A673 (cell line): ENCODE results near the gene OSBPL3. TPM values are rescaled to one million over a fixed set of nuclear protein-coding genes. Genes with fewer than 3 reads are reported as not detected.

Experiments used
- BruUV-seq: library from RNA; stranded (reverse); fragments of 400-500 nt; replicated peaks from 2 replicates; lab custom pipeline; 2021; lab: Mats Ljungman, UMichigan
- CTCF ChIA-PET: fragments of 300-600 bp; sonication (Branson Sonifier 250); formaldehyde crosslinking; loops from one replicate; lab custom pipeline; 2022; ENCODE audit warnings: antibody characterized with exemption; lab: Charles Lee
- POLR2A ChIA-PET: fragments of 300-600 bp; sonication (Branson Sonifier 250); formaldehyde crosslinking; loops from one replicate; lab custom pipeline; 2022; ENCODE audit warnings: antibody characterized with exemption; ENCODE audit not compliant: low non-redundant PET; lab: Charles Lee
- DNase-seq: peaks from one replicate; pipeline ENCODE4 v3.0.0-alpha.2; 2015; ENCODE audit warnings: low spot score
- H3K27ac ChIP-seq: fragments of 200-600 bp; sonication (generic); 2 replicates; pipeline ENCODE4 v1.5.1; 2016; ENCODE audit warnings: mixed run types, low read depth, mild to moderate bottlenecking, mixed read lengths, antibody characterized with exemption, low read length; ENCODE audit not compliant: poor library complexity, severe bottlenecking
- H3K27me3 ChIP-seq: fragments of 200-600 bp; sonication (generic); replicated peaks from 2 replicates; pipeline ENCODE4 v1.6.1; 2017; ENCODE audit warnings: mixed run types, low read depth, mild to moderate bottlenecking, mixed read lengths, antibody characterized with exemption, low read length; ENCODE audit not compliant: insufficient read depth, poor library complexity
- H3K36me3 ChIP-seq: fragments of 200-600 bp; sonication (generic); 2 replicates; pipeline ENCODE4 v1.6.1; 2016; ENCODE audit warnings: mixed run types, mild to moderate bottlenecking, mixed read lengths, antibody characterized with exemption, low read length; ENCODE audit not compliant: insufficient read depth, poor library complexity, severe bottlenecking
- H3K4me1 ChIP-seq: fragments of 200-600 bp; sonication (generic); 2 replicates; pipeline ENCODE4 v1.6.1; 2017; ENCODE audit warnings: mixed run types, mild to moderate bottlenecking, mixed read lengths, antibody characterized with exemption, low read length; ENCODE audit not compliant: insufficient read depth, poor library complexity, severe bottlenecking
- H3K4me3 ChIP-seq: fragments of 200-600 bp; sonication (generic); 2 replicates; pipeline ENCODE4 v1.5.1; 2016; ENCODE audit warnings: low read depth, mixed run types, mild to moderate bottlenecking, mixed read lengths, low read length; ENCODE audit not compliant: poor library complexity, severe bottlenecking
- H3K9me3 ChIP-seq: fragments of 200-600 bp; sonication (generic); 2 replicates; pipeline ENCODE4 v1.6.1; 2016; ENCODE audit warnings: mixed run types, low read depth, mild to moderate bottlenecking, mixed read lengths, antibody characterized with exemption, low read length; ENCODE audit not compliant: poor library complexity, severe bottlenecking
- CTCF ChIP-seq: fragments of 300-800, 200-600 bp; sonication (generic); conservative IDR thresholded peaks from 2 replicates; pipeline ENCODE4 v1.5.1; 2017; ENCODE audit warnings: low read depth, mild to moderate bottlenecking, antibody characterized with exemption, low read length, moderate library complexity, mixed read lengths
- EZH2 ChIP-seq: fragments of 200-600 bp; sonication (generic); IDR thresholded peaks from 2 replicates; pipeline ENCODE4 v1.6.1; 2017; ENCODE audit warnings: borderline replicate concordance, low read depth, mild to moderate bottlenecking, mixed read lengths, antibody characterized with exemption, low read length; ENCODE audit not compliant: poor library complexity, severe bottlenecking
- intact Hi-C: fragments of 100-400 bp; cut with micrococcal nuclease; formaldehyde crosslinking; loops from one replicate; pipeline ENCODE4 v1.10.0; 2022; ENCODE audit not compliant: unreplicated experiment
- total RNA-seq: library from RNA; stranded (reverse); gene quantifications from 2 replicates; pipeline ENCODE4 v1.2.3, GENCODE V29; 2021

The OSBPL3 gene
- total RNA-seq, 1 experiment from 2014 or later, result 21.4 TPM

- H3K27ac ChIP-seq, result no peak overlapping the region
- H3K9me3 ChIP-seq, result no peaks in the 10 kb centered on the region
- POLR2A ChIA-PET, result no interaction called here
- no peak for DNase-seq
- H3K4me1 ChIP-seq, result no peaks in the 10 kb centered on the region
- CTCF ChIA-PET, result no interaction called here
- no TSS peak for BruUV-seq
- no peaks in the 10 kb centered on the region for H3K36me3 ChIP-seq
- intact Hi-C loops, result no loop called here
- H3K27me3 ChIP-seq, result no peaks in the 10 kb centered on the region
- no peak overlapping the region for H3K4me3 ChIP-seq
- no peak for TF ChIP-seq EZH2
- TF ChIP-seq CTCF, result no peak
Observed at GRCh38 chr7:24762771-24763170, 217.2 kb downstream of the OSBPL3 start.

- no peak for TF ChIP-seq EZH2
- TF ChIP-seq CTCF, result no peak
- Histone ChIP-seq H3K4me1 (no peaks in the 10 kb centered on the region), H3K27ac (no peak overlapping the region), H3K36me3 (no peaks in the 10 kb centered on the region), H3K27me3 (no peaks in the 10 kb centered on the region), H3K9me3 (no peaks in the 10 kb centered on the region), H3K4me3 (no peak overlapping the region)
- intact Hi-C loops, result no loop called here
- no TSS peak for BruUV-seq
- DNase-seq, result no peak
- ChIA-PET POLR2A (no interaction called here), CTCF (no interaction called here)
Observed at GRCh38 chr7:24760968-24761367, 219.0 kb downstream of the OSBPL3 start.

DNA sequence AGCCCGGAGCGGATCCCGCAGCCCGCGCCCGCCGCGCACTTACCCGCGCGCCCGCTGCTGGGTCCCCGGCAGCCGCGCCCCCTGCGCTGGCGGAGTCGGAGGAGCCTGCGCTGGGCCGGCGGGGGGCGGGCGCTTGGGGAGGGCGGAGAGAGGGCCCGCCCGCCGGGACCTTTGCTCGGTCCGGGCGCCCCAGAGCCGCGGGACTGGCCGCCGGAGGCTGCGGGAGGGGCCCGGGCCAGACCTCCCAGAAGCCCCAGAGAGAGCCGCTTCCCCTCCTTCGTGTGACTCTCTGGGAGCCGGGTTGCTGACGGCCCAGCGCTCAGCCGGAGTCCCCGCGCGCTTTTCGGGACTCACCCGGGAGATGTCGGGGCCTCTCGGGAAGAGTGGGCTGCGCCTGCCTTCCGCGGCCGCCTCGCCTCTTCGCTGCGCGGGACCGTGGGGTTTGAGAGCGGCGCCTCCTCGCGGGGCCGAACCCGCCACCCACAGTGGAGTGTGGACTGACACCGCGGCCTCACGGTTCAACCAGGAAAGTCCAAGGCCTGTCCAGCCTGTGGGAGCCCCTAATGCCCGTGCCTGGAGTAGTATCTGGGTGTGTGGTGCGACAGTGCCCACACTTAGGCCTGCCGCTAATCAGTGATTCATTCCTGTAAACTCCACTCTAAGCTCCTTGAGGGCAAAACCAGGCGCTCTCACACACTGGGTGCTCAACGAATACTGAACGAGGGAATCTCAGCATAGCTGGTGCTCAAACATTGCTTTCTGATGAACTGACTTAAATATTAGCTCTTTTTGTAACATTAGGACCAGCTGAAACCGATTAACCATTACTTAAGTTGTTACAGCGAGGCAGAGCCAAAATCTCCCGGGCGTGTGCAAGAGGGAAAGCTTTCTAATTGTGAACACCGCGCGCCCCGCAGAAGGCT is 222.4 kb downstream of the OSBPL3 start, which contains the start of gene GSDME:
GSDME (minus strand) TSS at position 112 of the 923 bp plus-strand sequence. CDS start 7,690 bp downstream, outside the sequence.
- no peaks in the 10 kb centered on the region for H3K27me3 ChIP-seq
- intact Hi-C loops, result no loop called here
- peak within 1 kb of the TSS; percentile 75 for H3K4me3 ChIP-seq
- H3K27ac ChIP-seq, result no peak within 1 kb of the TSS
- TF ChIP-seq EZH2 (no peak), CTCF (no peak)
- DNase-seq, result peak; percentile 14
- no TSS peak for BruUV-seq
- POLR2A ChIA-PET, result no interaction called here
- H3K9me3 ChIP-seq, result no peaks in the 10 kb centered on the region
- CTCF ChIA-PET, result interaction anchor here (0.6 kb wide), 3 partner anchors 54 to 313 kb away, joined by 4 to 6 read pairs (median 6); no protein-coding TSS in a partner anchor
- no peaks in the 10 kb centered on the region for H3K36me3 ChIP-seq
- no peaks in the 10 kb centered on the region for H3K4me1 ChIP-seq
